MM.1S (cell line): ENCODE data around the gene SLAMF7.
"Not testable (repeated sequence)": the region's sequence is repeated elsewhere in the genome, so short reads cannot be mapped to it uniquely, and the experiment has no call there.

Experiments used
- DNase-seq: peaks from one replicate; pipeline ENCODE4 v3.0.0-alpha.2; 2015
- H2AFZ ChIP-seq: fragments of 300-600 bp; sonication (generic); 2 replicates; pipeline ENCODE4 v1.6.0; 2016; ENCODE audit warnings: antibody characterized with exemption, low read length
- H3F3A ChIP-seq: fragments of 300-600 bp; sonication (generic); 2 replicates; pipeline ENCODE4 v1.6.1; 2016; ENCODE audit warnings: mild to moderate bottlenecking, antibody characterized with exemption, low read length, moderate library complexity, mixed read lengths; ENCODE audit not compliant: insufficient read depth
- H3K27ac ChIP-seq: fragments of 300-600 bp; sonication (generic); 2 replicates; pipeline ENCODE4 v1.5.1; 2016; ENCODE audit warnings: mild to moderate bottlenecking, low read length
- H3K27me3 ChIP-seq: fragments of 300-600 bp; sonication (generic); replicated peaks from 2 replicates; pipeline ENCODE4 v1.6.0; 2016; ENCODE audit warnings: low read length; ENCODE audit not compliant: insufficient read depth
- H3K36me3 ChIP-seq: fragments of 300-600 bp; sonication (generic); replicated peaks from 2 replicates; pipeline ENCODE4 v1.6.1; 2016; ENCODE audit warnings: mild to moderate bottlenecking, low read length, mixed read lengths; ENCODE audit not compliant: insufficient read depth
- H3K4me1 ChIP-seq: fragments of 300-600 bp; sonication (generic); 2 replicates; pipeline ENCODE4 v1.6.1; 2016; ENCODE audit warnings: low read length, mixed read lengths
- H3K4me2 ChIP-seq: fragments of 300-600 bp; sonication (generic); 2 replicates; pipeline ENCODE4 v1.6.0; 2016; ENCODE audit warnings: low read depth, low read length
- H3K4me3 ChIP-seq: fragments of 300-600 bp; sonication (generic); 2 replicates; pipeline ENCODE4 v1.5.1; 2016; ENCODE audit warnings: low read length, mixed read lengths
- H3K79me2 ChIP-seq: fragments of 300-600 bp; sonication (generic); 2 replicates; pipeline ENCODE4 v1.6.1; 2016; ENCODE audit warnings: mixed run types, low read length, mixed read lengths
- H3K9ac ChIP-seq: fragments of 300-600 bp; sonication (generic); 2 replicates; pipeline ENCODE4 v1.6.1; 2016; ENCODE audit warnings: low read length, mixed read lengths
- H3K9me2 ChIP-seq: fragments of 300-600 bp; sonication (generic); replicated peaks from 2 replicates; pipeline ENCODE4 v1.6.1; 2016; ENCODE audit warnings: mild to moderate bottlenecking, low read length, mixed read lengths; ENCODE audit not compliant: insufficient read depth
- H3K9me3 ChIP-seq: fragments of 300-600 bp; sonication (generic); replicated peaks from 2 replicates; pipeline ENCODE4 v1.6.1; 2016; ENCODE audit warnings: mild to moderate bottlenecking, low read length, mixed read lengths; ENCODE audit not compliant: insufficient read depth
- H4K20me1 ChIP-seq: fragments of 300-600 bp; sonication (generic); 2 replicates; pipeline ENCODE4 v1.6.1; 2016; ENCODE audit warnings: mild to moderate bottlenecking, low read length, moderate library complexity, mixed read lengths; ENCODE audit not compliant: insufficient read depth
- EZH2 ChIP-seq: fragments of 300-600 bp; sonication (generic); optimal IDR thresholded peaks from 2 replicates; pipeline ENCODE3; 2017; ENCODE audit warnings: low read depth, mild to moderate bottlenecking, antibody characterized with exemption, low read length, mixed read lengths
- EZH2phosphoT487 ChIP-seq: fragments of 300-600 bp; sonication (generic); IDR thresholded peaks from 2 replicates; pipeline ENCODE4 v1.6.1; 2018; ENCODE audit warnings: antibody characterized with exemption, low read length
- TF ChIP-seq, protein P1 (sequence below): fragments of 300-600 bp; sonication (generic); IDR thresholded peaks from 2 replicates; pipeline ENCODE4 v1.5.1; 2016; ENCODE audit warnings: antibody characterized with exemption, low read length, mixed read lengths

SLAMF7 gene, protein sequence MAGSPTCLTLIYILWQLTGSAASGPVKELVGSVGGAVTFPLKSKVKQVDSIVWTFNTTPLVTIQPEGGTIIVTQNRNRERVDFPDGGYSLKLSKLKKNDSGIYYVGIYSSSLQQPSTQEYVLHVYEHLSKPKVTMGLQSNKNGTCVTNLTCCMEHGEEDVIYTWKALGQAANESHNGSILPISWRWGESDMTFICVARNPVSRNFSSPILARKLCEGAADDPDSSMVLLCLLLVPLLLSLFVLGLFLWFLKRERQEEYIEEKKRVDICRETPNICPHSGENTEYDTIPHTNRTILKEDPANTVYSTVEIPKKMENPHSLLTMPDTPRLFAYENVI

DNA sequence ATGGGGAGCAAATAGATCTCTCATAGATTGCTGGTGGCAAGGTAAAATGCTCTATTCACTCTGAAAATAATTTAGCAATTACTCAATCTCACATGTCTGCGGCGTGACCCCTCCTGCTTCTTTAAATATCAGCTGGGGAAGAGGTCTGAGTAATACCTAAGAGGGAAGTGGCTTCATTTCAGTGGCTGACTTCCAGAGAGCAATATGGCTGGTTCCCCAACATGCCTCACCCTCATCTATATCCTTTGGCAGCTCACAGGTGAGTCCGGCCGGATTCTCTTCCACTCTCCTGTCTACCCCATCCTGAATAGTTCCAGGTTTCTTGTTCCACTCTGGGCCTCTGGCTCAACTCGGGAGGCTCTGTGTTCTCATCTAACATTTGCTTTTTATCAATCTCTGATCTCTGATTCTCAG lies at the start of gene SLAMF7:
TSS of gene SLAMF7 (plus strand) at position 150 of the 414 bp plus-strand sequence. CDS start at position 205, 55 bp downstream.
- Histone ChIP-seq H3K9me2 (no peaks in the 10 kb centered on the region), H3K79me2 (peaks cover 62% of the 10 kb centered on the region), H3K4me3 (peak within 1 kb of the TSS; percentile 81), H3K9me3 (no peaks in the 10 kb centered on the region), H4K20me1 (no peaks in the 10 kb centered on the region), H3F3A (peaks cover 58% of the 10 kb centered on the region), H3K4me1 (peaks cover 49% of the 10 kb centered on the region), H3K36me3 (no peaks in the 10 kb centered on the region), H2AFZ (peak within 1 kb of the TSS; percentile 7), H3K27me3 (no peaks in the 10 kb centered on the region), H3K27ac (peak within 1 kb of the TSS; percentile 88), H3K4me2 (peak within 1 kb of the TSS; percentile 92), H3K9ac (peak within 1 kb of the TSS; percentile 86)
- TF ChIP-seq, protein P1, sequence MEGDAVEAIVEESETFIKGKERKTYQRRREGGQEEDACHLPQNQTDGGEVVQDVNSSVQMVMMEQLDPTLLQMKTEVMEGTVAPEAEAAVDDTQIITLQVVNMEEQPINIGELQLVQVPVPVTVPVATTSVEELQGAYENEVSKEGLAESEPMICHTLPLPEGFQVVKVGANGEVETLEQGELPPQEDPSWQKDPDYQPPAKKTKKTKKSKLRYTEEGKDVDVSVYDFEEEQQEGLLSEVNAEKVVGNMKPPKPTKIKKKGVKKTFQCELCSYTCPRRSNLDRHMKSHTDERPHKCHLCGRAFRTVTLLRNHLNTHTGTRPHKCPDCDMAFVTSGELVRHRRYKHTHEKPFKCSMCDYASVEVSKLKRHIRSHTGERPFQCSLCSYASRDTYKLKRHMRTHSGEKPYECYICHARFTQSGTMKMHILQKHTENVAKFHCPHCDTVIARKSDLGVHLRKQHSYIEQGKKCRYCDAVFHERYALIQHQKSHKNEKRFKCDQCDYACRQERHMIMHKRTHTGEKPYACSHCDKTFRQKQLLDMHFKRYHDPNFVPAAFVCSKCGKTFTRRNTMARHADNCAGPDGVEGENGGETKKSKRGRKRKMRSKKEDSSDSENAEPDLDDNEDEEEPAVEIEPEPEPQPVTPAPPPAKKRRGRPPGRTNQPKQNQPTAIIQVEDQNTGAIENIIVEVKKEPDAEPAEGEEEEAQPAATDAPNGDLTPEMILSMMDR, result no peak
- TF ChIP-seq EZH2phosphoT487 (no peak), EZH2 (no peak)
- DNase-seq, result peak; percentile 75

- not testable (repeated sequence) for H3K4me1 ChIP-seq
Measured at GRCh38 chr1:160692390-160692789, 46.7 kb upstream of the SLAMF7 start.

GRCh38 chr1:160702100-160702499 lies 36.9 kb upstream of the SLAMF7 start:
- no peak overlapping the region for H3K9ac ChIP-seq
- TF ChIP-seq EZH2phosphoT487 (no peak), EZH2 (no peak)
- TF ChIP-seq, protein P1, result no peak
- H3F3A ChIP-seq, result peaks cover 7% of the 10 kb centered on the region
- no peaks in the 10 kb centered on the region for H3K27me3 ChIP-seq
- H3K4me1 ChIP-seq, result peaks cover 27% of the 10 kb centered on the region
- DNase-seq, result peak; percentile 3
- H4K20me1 ChIP-seq, result peaks cover 69% of the 10 kb centered on the region
- no peaks in the 10 kb centered on the region for H3K9me3 ChIP-seq
- H3K4me3 ChIP-seq, result no peak overlapping the region
- no peaks in the 10 kb centered on the region for H3K9me2 ChIP-seq
- H3K36me3 ChIP-seq, result peaks cover 27% of the 10 kb centered on the region
- H3K79me2 ChIP-seq, result peaks cover 98% of the 10 kb centered on the region
- no peak overlapping the region for H3K27ac ChIP-seq
- H3K4me2 ChIP-seq, result no peak overlapping the region
- no peak overlapping the region for H2AFZ ChIP-seq

More at GRCh38 chr1:160692390-160692789, 46.7 kb upstream of the SLAMF7 start:
- H3K9me3 ChIP-seq, H3F3A ChIP-seq, H3K4me2 ChIP-seq, H3K27me3 ChIP-seq, H3K4me3 ChIP-seq, H3K36me3 ChIP-seq, H3K9ac ChIP-seq, H2AFZ ChIP-seq, H3K9me2 ChIP-seq, H3K27ac ChIP-seq: not testable (repeated sequence)
- DNase-seq, result peak; percentile 3
- Histone ChIP-seq H3K79me2 (peaks cover 90% of the 10 kb centered on the region), H4K20me1 (peaks cover 27% of the 10 kb centered on the region)
- TF ChIP-seq, protein P1, result peak; percentile 32
